Measurements from ENCODE around the gene LAMA2.

LAMA2 gene

DNA sequence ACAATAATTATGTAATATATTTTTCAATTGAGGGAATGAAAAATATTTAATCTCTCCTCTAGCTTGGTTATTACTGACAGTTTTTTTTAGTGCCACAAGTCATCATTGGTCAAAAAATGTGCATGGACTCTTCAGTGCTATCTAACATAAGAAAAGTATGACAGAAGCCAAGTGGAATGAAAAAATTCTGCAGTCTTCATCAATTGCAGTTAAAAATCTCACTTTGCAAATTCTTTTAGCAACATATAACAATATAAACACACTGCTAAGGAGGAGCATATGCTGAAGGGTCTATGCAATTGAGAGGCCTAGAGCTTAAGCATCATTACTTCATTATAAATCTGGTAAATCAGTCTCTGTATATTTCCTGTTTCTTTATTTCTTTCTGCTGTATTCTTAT is 652.0 kb downstream of the LAMA2 start:
- DNase-seq (ENCODE audit: low spot score): no peak

DNA sequence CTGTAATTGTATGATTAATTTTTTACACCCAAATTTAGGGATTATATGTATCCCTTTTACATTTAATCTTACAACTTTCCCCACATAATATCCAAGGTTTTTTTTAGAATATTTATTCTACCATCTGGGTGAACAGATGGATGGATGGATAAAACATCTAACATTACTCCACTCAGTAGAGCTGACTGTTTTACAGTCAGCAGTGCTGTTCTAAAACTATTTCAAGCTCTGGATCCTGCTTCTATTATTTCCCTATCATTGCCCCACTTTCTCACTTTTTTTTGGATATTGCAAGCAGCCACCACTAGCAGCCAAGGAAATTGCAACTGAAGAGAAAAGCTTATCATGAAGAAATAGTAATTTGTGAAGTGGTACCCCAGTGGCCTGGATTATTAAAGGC is 653.3 kb downstream of the LAMA2 start:
- DNase-seq (ENCODE audit: low spot score): no peak

GRCh38 chr6:129539032-129539431 is 656.1 kb downstream of the LAMA2 start:
- DNase-seq (ENCODE audit: low spot score): no peak

DNA sequence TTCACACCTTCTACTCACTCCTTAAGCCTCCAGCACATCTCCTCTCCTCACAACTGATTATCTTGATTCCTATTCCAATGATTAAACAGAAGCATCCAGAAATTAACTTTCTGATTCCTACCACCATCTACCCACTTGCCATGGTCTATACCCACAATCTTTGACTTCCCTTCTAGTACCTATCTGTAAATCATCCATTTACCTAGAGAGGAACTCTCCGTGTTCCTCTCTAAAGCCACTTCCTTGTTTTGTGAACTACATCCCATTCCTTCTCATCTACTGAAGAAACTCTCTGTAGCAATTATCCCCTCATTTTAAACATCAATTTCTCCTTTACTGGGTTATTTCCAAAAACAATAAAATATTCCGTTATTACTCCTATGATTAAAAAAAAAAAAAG is 659.8 kb downstream of the LAMA2 start:
- no peak for DNase-seq (ENCODE audit: low spot score)

DNA sequence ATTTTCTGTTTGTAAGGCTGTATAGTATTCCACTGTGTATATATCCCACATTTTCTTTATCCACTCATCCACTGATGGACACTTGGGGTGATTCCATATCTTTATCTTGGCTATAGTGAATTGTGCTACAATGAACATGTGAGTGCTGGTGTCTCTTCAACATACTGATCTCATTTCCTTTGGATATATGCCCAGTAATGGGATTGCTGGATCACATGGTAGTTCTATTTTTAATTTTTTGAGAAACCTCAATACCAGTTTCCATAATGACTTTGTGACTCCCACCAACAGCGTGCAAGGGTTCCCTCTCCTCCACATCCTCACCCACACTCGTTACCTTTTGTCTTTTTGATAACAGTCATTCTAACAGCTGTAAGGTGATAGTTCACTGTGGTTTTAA is 661.0 kb downstream of the LAMA2 start:
- DNase-seq (ENCODE audit: low spot score): no peak

GRCh38 chr6:129544892-129545612 is 662.1 kb downstream of the LAMA2 start:
- DNase-seq (ENCODE audit: low spot score): no peak

- DNase-seq (ENCODE audit: low spot score): no peak
These were observed 663.8 kb downstream of the LAMA2 start for GRCh38 chr6:129546702-129547101.

DNA sequence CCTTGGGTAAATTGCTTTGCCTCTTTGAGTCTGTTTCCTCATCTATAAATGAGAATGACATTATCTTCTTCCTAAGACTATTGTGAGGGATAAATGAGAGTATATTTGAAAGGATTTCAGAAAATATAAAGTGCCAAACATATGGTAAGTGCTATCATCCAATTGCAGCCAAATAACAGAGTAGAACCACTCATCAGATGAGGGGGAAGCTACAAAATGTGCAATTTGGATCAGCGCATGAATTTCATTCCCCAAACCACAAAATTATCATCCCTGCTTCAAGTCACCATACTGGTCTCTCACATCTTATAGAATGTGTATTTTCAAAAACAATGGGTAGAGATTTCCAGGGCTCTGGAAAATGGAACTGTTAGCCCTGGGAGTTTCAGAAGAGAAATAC is 668.5 kb downstream of the LAMA2 start:
- DNase-seq (ENCODE audit: low spot score): no peak

DNA sequence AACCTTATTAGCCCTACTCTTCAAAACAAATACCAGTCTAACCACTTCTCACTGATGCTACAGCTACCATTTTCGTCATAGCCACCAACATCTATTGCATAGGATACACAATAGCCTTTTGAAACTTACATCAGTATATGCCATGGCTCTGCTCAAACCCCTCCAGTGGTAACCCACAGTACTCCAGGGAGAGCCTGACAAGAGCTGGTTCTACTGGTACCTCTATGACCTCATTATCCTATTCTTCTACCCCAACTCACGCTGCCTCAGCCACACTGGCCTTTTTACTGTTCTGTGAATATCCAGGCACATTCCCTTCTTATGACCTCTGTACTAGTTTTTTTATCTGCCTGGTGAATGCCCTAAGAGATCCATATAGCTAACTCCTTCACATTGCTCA is 669.5 kb downstream of the LAMA2 start:
- DNase-seq (ENCODE audit: low spot score): no peak

DNA sequence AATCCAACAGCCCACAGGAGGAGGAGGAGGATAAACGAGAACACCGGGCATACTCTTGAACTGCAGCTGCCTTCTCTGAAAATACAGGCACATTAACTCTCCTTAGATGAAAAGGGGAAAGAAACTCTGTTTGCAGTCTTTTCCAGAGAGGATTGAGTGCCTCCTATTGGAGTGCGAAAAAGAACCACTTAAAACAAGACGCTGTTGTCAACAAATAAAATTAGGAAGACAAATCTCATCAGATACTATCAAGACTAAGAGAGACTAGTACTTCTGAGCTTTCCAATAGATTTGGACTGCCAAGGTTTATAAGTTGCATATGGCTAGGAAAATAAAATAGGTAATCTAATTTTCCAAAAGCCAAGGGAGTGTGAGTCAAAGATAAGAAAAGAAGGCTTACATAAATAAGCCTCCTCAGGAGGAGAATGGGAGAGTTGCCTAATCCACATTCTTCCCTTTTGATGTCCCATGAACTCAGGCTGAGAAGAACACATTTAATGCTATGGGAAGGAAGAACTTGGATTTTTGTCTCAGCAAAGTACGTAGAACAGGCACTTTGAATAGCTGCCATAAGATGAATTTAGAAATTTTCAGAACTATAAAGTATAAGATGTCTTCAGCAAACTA is 672.4 kb downstream of the LAMA2 start:
- no peak for DNase-seq (ENCODE audit: low spot score)

- no peak for DNase-seq (ENCODE audit: low spot score)
These were observed 675.3 kb downstream of the LAMA2 start for GRCh38 chr6:129558248-129558647.

DNA sequence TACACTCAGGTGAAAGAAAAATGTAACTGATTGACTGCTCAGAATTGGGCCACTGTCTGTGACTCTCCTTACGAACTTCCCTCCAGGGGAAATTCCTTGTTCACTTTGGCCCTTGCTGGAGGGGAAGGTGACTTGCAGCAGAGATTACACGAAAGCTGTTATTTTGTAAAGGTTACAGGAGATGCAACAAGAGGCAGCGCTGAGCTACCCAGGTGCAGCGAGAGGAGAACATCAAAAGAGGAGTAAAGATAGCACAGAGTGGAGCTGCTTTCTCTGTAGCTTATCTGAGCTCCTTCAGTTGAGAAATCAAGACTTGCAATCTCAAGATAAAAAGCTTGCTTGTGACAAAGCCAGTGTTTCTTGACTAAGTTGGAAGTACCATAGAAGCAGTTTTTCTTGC is 682.4 kb downstream of the LAMA2 start:
- no peak for DNase-seq (ENCODE audit: low spot score)

DNA sequence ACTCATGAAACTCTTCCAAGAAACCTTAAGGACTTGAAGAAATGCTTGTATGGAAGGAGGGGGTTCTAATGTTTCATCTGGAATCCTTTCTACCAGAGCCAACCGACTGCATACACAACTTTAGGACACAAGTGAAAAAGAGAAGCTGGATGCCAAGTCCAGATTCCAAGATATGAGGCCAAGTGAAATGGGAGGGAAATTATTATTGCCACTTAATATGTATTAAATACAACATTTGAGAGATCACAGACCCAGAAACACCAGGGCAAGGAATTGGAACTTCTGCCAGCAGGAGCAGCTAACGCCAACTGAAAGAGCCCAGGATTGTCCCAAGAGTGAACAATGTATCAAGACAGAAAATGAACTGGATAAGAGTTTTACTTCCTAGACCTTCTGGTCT is 682.9 kb downstream of the LAMA2 start:
- DNase-seq (ENCODE audit: low spot score): no peak

Data from CD4-positive, alpha-beta T cell treated with Interleukin-6 at 100 ng/mL for 8 hours (primary cell).